Endodermal cell (in vitro differentiated cells): ENCODE data around the gene DENND5A. TPM values are rescaled to one million over a fixed set of nuclear protein-coding genes. Genes with fewer than 3 reads are reported as not detected.

Experiments used
- DNase-seq: peaks from one replicate; pipeline ENCODE4 v3.0.0-alpha.2; 2017
- H3K27ac ChIP-seq: 2 replicates; pipeline ENCODE4 v1.5.1; 2013; ENCODE audit warnings: mild to moderate bottlenecking, low read depth, low read length, moderate library complexity
- H3K27me3 ChIP-seq: 2 replicates; pipeline ENCODE4 v1.6.1; 2013; ENCODE audit warnings: mild to moderate bottlenecking, low read length, moderate library complexity; ENCODE audit not compliant: insufficient read depth, control insufficient read depth, poor library complexity, severe bottlenecking
- H3K36me3 ChIP-seq: 2 replicates; pipeline ENCODE4 v1.7.0; 2013; ENCODE audit warnings: mild to moderate bottlenecking, low read length, moderate library complexity; ENCODE audit not compliant: control insufficient read depth, insufficient read depth
- H3K4me1 ChIP-seq: one replicate; pipeline ENCODE4 v1.7.0; 2013; ENCODE audit warnings: low read length; ENCODE audit not compliant: control insufficient read depth, insufficient read depth
- H3K4me3 ChIP-seq: 2 replicates; pipeline ENCODE4 v1.5.1; 2013; ENCODE audit warnings: mild to moderate bottlenecking, low read length, moderate library complexity
- H3K9ac ChIP-seq: 2 replicates; pipeline ENCODE4 v1.6.1; 2013; ENCODE audit warnings: mild to moderate bottlenecking, low read length, moderate library complexity; ENCODE audit not compliant: poor library complexity, severe bottlenecking; ENCODE audit errors: extremely low read depth
- H3K9me3 ChIP-seq: 2 replicates; pipeline ENCODE4 v1.6.1; 2013; ENCODE audit warnings: mild to moderate bottlenecking, low read length, moderate library complexity; ENCODE audit not compliant: control insufficient read depth
- H3K27ac Mint-ChIP-seq: 2 replicates; pipeline ENCODE4 v1.8.0; 2020; ENCODE audit warnings: mixed read lengths
- H3K27me3 Mint-ChIP-seq: 2 replicates; pipeline ENCODE4 v1.8.0; 2021; ENCODE audit warnings: mild to moderate bottlenecking, mixed read lengths; ENCODE audit not compliant: insufficient read depth
- H3K36me3 Mint-ChIP-seq: 2 replicates; pipeline ENCODE4 v1.8.0; 2020; ENCODE audit warnings: low read depth, mixed read lengths
- H3K4me1 Mint-ChIP-seq: 2 replicates; pipeline ENCODE4 v1.8.0; 2020; ENCODE audit warnings: mixed read lengths
- H3K4me3 Mint-ChIP-seq: 2 replicates; pipeline ENCODE4 v1.8.0; 2020; ENCODE audit warnings: mild to moderate bottlenecking, moderate library complexity, mixed read lengths
- H3K9me3 Mint-ChIP-seq: 2 replicates; pipeline ENCODE4 v1.8.0; 2020; ENCODE audit warnings: mild to moderate bottlenecking, mixed read lengths
- CTCF ChIP-seq: fragments of 200-600 bp; sonication (generic); conservative IDR thresholded peaks from 2 replicates; pipeline ENCODE4 v1.5.0; 2021; ENCODE audit warnings: antibody characterized with exemption, mild to moderate bottlenecking
- WGBS, 2 experiments: methylation state at CpG; one replicate each; pipeline versions ENCODE4 v1.1.5 to v1.1.7; 2013; ENCODE audit warnings: missing lambda C conversion rate in 2 of 2, mixed read lengths in 1 of 2; ENCODE audit not compliant: insufficient coverage in 1 of 2, insufficient read length in 1 of 2; 5-methylcytosine and 5-hydroxymethylcytosine counted together
- microRNA-seq: library from miRNA; unstranded; fragments of <30 nt; microRNA quantifications from one replicate; pipeline ENCODE4 v1.2.0, GENCODE V29; 2020; ENCODE audit warnings: borderline microRNAs expressed
- total RNA-seq, 2 donors: library from RNA; stranded (reverse); fragmentation: NEBNext Ultra II Directional in 1 of 2; extraction: Animal tissue kit (Norgen Biotek cat#: 25700) in 1 of 2; gene quantifications; 2 replicates in 1 of 2; 3 replicates in 1 of 2; pipeline ENCODE4 v1.2.1, GENCODE V29; 2021

The DENND5A gene
- total RNA-seq, 2 donors from 2014 or later = 119 to 171 TPM

GRCh38 chr11:9089636-9090035 lies 175.5 kb downstream of the DENND5A start:
- H3K27me3 Mint-ChIP-seq = peaks cover 61% of the 10 kb centered on the region

GRCh38 chr11:9089061-9089460 lies 176.1 kb downstream of the DENND5A start:
- whole genome bisulfite sequencing, 2 experiments = 85 to 99% methylated on average over 2 to 3 of the region's 3 CpGs
- Histone ChIP-seq H3K36me3 (no peaks in the 10 kb centered on the region), H3K4me1 (no peaks in the 10 kb centered on the region), H3K27ac (no peak overlapping the region), H3K27me3 (peaks cover 54% of the 10 kb centered on the region), H3K9me3 (no peaks in the 10 kb centered on the region), H3K9ac (no peak overlapping the region), H3K4me3 (no peak overlapping the region)
- peaks cover 60% of the 10 kb centered on the region for H3K27me3 Mint-ChIP-seq
- H3K9me3 Mint-ChIP-seq = no peaks in the 10 kb centered on the region
- DNase-seq = no peak
- no peak overlapping the region for H3K27ac Mint-ChIP-seq
- no peak overlapping the region for H3K4me3 Mint-ChIP-seq
- peaks cover 5% of the 10 kb centered on the region for H3K4me1 Mint-ChIP-seq
- no peaks in the 10 kb centered on the region for H3K36me3 Mint-ChIP-seq
- TF ChIP-seq CTCF = no peak

More at GRCh38 chr11:9089636-9090035, 175.5 kb downstream of the DENND5A start:
- no peaks in the 10 kb centered on the region for H3K36me3 Mint-ChIP-seq
- H3K36me3 ChIP-seq = no peaks in the 10 kb centered on the region
- no peak for TF ChIP-seq CTCF
- no peak overlapping the region for H3K9ac ChIP-seq
- H3K27ac Mint-ChIP-seq = no peak overlapping the region
- H3K27me3 ChIP-seq = peaks cover 54% of the 10 kb centered on the region
- no peaks in the 10 kb centered on the region for H3K4me1 ChIP-seq
- H3K4me3 Mint-ChIP-seq = no peak overlapping the region
- H3K27ac ChIP-seq = no peak overlapping the region
- no peak overlapping the region for H3K4me3 ChIP-seq
- no peak for DNase-seq
- no peaks in the 10 kb centered on the region for H3K9me3 ChIP-seq
- no peaks in the 10 kb centered on the region for H3K9me3 Mint-ChIP-seq
- 87 to 88% methylated on average over 2 to 6 of the region's 6 CpGs for WGBS, 2 experiments
- H3K4me1 Mint-ChIP-seq = peaks cover 5% of the 10 kb centered on the region

Small RNAs within 50 kb of the gene (microRNA-seq; reads per million reads assigned to microRNA genes)
- gene MIR5691 = not detected

Other genes with a start within 250 kb of the DENND5A start
- gene SCUBE2, start 173.8 kb downstream of the DENND5A start, total RNA-seq = 1 to 10 TPM; 1.5 to 2.0 TPM
- gene TMEM41B, start 49.2 kb upstream of the DENND5A start, total RNA-seq = 10 to 100 TPM; 67.8 to 68.0 TPM
- 100 to 1,000 TPM; 161 to 163 TPM for gene IPO7, start 119.3 kb upstream of the DENND5A start, total RNA-seq
- 10 to 100 TPM; 34.6 to 44.4 TPM for gene ZNF143, start 195.7 kb upstream of the DENND5A start, total RNA-seq